AG04450 (cell line): Measurements from ENCODE around the gene RHOXF2. TPM values are rescaled to one million over a fixed set of nuclear protein-coding genes. Genes with fewer than 3 reads are reported as not detected.
"Not testable (repeated sequence)": the region's sequence is repeated elsewhere in the genome, so short reads cannot be mapped to it uniquely, and the experiment has no call there.

Experiments
- CTCF ChIA-PET: fragments of 300-600, 350-600 bp; formaldehyde crosslinking; extraction: SDS; loops from one replicate; lab custom pipeline; 2022; ENCODE audit warnings: antibody characterized with exemption, inconsistent platforms; lab: Charles Lee
- POLR2A ChIA-PET: fragments of 350-600 bp; formaldehyde crosslinking; extraction: SDS; loops from one replicate; lab custom pipeline; 2021; ENCODE audit warnings: antibody characterized with exemption, inconsistent platforms; lab: Yijun Ruan, JAX
- DNase-seq: peaks from one replicate; pipeline ENCODE4 v3.0.0-alpha.2; 2011; ENCODE audit warnings: low read depth, low spot score
- H3K27ac ChIP-seq: one replicate; pipeline ENCODE4 v1.5.1; 2012; ENCODE audit warnings: low read depth, low read length, control low read depth
- H3K27me3 ChIP-seq: one replicate; pipeline ENCODE4 v1.6.0; 2012; ENCODE audit warnings: low read length; ENCODE audit not compliant: control insufficient read depth, insufficient read depth
- H3K4me3 ChIP-seq: 2 replicates; pipeline ENCODE4 v1.5.1; 2011; ENCODE audit warnings: mild to moderate bottlenecking, low read depth, low read length, control low read depth
- H3K9me3 ChIP-seq: 2 replicates; pipeline ENCODE4 v1.5.1; 2012; ENCODE audit warnings: low read length; ENCODE audit not compliant: control insufficient read depth, insufficient read depth
- polyA plus RNA-seq: library from polyadenylated mRNA; depleted of rRNA; stranded (reverse); fragments of >200 nt; gene quantifications from 2 replicates; pipeline ENCODE4 v1.2.3, GENCODE V29; 2011
- TF ChIP-seq, protein P1 (sequence below): IDR thresholded peaks from 2 replicates; pipeline ENCODE4 v1.5.1; 2011; ENCODE audit warnings: low read depth, low read length, control low read depth, inconsistent platforms

RHOXF2 gene
- polyA plus RNA-seq, 1 experiment, result not detected

DNA sequence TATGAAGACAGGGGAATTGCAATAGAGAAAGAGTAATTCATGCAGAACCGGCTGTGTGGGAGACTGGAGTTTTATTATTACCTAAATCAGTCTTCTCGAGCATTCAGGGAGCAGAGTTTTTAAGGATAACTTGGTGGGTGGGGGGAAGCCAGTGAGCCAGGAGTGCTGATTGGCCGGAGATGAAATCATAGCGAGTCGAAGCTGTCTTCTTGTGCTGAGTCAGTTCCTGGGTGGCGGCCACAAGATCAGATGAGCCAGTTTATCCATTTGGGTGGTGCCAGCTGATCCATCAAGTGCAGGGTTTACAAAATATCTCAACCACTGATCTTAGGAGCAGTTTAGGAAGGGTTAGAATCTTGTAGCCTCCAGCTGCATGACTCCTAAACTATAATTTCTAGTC, 34.8 kb downstream of the RHOXF2 start:
- CTCF ChIA-PET, POLR2A ChIA-PET: not testable (repeated sequence)

DNA sequence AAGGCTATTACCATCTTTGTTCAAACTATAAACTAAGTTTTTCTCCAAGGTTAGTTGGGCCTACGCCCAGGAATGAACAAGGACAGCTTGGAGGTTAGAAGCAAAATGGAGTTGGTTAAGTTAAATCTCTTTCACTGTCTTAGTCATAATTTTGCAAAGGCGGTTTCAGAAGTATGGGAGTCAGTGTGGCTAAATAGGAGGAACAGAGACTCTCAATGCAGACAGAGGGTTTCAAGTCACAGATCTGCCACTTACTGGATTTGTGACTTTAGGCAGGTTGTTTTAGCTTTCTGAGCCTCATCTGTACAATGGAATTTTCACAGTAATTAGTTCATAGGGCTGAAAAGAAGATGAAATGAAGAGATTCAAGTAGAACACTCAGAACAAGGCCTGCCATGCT, 35.3 kb downstream of the RHOXF2 start:
- H3K9me3 ChIP-seq, DNase-seq, CTCF ChIA-PET, H3K27me3 ChIP-seq, H3K27ac ChIP-seq, POLR2A ChIA-PET, H3K4me3 ChIP-seq: not testable (repeated sequence)

More for the DNA sequence above, 34.8 kb downstream of the RHOXF2 start:
- not testable (repeated sequence) for H3K27ac ChIP-seq, H3K4me3 ChIP-seq, DNase-seq, H3K27me3 ChIP-seq, H3K9me3 ChIP-seq

DNA sequence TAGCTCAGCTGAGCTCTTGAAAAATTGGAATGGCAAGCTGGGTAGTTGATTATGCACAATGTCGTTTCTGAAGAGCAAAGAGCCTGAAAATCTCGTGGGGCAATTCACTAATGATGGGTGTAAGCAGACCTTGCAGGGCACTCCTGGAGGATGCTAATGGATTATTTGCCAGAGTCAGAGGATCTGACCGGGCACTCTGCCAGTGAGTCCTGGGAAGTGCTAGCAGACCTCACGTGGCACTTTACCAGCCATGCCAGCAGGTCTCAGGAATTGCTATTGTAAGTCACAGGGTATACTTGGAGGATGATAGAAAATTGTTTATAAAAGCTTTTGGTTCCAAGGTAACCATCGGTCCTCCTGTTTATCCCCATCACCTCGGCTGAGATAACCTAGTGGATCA, 37.4 kb downstream of the RHOXF2 start:
- POLR2A ChIA-PET, H3K27me3 ChIP-seq, H3K4me3 ChIP-seq, H3K27ac ChIP-seq, CTCF ChIA-PET, H3K9me3 ChIP-seq, DNase-seq: not testable (repeated sequence)

DNA sequence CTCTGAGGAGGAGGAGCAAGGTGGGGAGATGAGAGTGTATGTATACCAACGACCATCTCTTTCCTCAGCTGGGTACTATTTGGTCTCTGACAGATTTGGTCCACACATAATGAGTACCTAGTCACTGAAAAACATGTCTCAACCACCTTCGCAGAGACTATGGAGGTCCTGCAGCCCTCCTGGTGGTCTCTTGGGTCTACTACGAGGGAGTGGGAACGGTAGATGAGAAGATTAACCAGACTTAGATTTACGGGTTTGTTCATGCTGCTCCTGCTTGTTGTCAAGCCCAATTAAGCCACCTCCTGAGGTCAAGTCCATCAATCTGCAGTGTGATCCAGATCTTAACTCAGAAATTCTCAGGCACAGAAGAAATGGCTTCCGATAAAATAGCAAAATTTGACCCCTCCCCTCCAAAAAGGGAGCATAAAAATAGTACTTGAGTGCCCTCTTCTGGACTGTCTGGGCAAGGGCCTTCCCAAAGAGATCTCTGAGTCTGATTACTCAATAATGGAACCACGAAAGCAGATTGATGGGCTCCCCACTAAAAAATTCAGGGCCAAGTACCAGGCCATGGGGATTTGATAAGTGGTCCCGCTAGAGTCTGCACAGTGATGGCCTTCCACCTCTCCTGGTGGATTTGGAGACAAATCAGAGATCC, 38.3 kb downstream of the RHOXF2 start:
- POLR2A ChIA-PET, CTCF ChIA-PET: not testable (repeated sequence)

DNA sequence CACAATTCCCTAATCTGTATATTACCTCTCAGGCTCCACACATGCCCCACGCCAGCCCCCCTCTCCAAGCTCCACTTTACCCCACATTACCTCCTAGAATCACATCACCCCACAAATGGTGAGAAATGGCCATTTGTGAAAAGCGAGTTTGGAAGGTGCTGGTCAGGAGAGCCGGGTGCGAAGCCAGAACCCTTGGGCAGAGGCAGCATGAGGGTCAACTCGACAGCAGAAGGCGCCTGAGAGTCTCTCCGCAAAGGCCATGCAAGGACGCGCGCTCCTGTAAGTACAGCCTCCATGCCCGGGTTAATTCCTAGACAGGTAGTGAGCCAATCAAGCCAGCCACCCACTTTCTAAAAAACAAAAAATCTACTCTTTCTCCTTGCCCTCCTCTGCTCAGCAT, 42.4 kb downstream of the RHOXF2 start:
- H3K9me3 ChIP-seq, result no peaks in the 10 kb centered on the region
- no peak overlapping the region for H3K4me3 ChIP-seq
- POLR2A ChIA-PET, result no interaction called here
- CTCF ChIA-PET, result interaction anchor here (1.2 kb wide), 1 partner anchor 13 kb away, joined by 6 read pairs; no protein-coding TSS in a partner anchor
- no peak overlapping the region for H3K27ac ChIP-seq
- no peaks in the 10 kb centered on the region for H3K27me3 ChIP-seq
- TF ChIP-seq, protein P1, sequence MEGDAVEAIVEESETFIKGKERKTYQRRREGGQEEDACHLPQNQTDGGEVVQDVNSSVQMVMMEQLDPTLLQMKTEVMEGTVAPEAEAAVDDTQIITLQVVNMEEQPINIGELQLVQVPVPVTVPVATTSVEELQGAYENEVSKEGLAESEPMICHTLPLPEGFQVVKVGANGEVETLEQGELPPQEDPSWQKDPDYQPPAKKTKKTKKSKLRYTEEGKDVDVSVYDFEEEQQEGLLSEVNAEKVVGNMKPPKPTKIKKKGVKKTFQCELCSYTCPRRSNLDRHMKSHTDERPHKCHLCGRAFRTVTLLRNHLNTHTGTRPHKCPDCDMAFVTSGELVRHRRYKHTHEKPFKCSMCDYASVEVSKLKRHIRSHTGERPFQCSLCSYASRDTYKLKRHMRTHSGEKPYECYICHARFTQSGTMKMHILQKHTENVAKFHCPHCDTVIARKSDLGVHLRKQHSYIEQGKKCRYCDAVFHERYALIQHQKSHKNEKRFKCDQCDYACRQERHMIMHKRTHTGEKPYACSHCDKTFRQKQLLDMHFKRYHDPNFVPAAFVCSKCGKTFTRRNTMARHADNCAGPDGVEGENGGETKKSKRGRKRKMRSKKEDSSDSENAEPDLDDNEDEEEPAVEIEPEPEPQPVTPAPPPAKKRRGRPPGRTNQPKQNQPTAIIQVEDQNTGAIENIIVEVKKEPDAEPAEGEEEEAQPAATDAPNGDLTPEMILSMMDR, result no peak
- DNase-seq, result no peak

More for the DNA sequence above, 38.3 kb downstream of the RHOXF2 start:
- not testable (repeated sequence) for H3K27ac ChIP-seq, DNase-seq, H3K4me3 ChIP-seq, H3K9me3 ChIP-seq, H3K27me3 ChIP-seq

DNA sequence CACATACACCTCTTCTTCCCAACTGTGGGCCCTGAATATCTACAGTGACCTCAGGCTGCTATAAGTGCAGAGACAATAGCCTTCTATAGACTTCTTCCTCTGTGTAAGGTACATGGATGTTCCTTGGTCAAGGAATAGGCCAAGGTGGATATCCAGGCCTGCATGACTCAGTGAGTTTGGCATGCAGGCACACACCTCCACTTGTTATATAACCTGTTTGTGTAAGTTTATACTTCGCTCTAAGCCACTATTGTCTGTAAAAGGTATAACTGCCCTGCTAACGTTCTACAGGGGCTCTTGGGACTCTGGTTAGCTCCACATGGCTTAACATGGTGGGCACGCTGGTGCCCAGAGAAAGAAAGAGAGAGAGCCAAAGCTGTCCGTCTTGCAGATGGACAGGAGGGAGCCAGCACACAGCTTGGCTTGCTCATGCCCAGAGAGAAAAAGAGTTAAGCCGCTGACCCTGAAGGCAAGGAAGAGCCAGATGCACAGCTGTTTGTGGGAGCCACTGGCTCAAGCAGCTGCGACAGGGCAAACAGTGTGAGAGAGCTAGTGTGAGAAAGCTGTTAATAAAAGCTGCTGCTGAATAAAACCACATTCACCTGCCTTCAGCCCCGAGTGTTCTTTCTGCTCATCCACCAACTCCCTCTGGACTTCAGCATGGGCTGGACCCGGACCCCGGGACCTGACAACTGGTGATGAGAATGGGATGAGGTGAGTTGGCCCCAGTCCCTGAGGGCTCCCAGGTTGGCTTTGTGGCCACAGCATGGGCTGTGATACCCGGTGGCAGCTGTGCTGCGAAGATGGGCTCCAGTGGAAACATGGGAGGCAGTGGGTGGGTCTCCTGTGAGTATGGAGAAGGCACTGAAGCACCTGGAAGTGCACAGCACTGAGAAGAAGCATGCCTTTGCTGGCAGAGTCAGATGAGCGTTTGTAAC, 47.7 kb downstream of the RHOXF2 start:
- no peak overlapping the region for H3K4me3 ChIP-seq
- ChIA-PET CTCF (interaction anchor here (2.8 kb wide), 1 partner anchor 8 kb away, joined by 13 read pairs; no protein-coding TSS in a partner anchor), POLR2A (no interaction called here)
- no peaks in the 10 kb centered on the region for H3K9me3 ChIP-seq
- H3K27me3 ChIP-seq, result no peaks in the 10 kb centered on the region
- H3K27ac ChIP-seq, result no peak overlapping the region
- no peak for DNase-seq
- TF ChIP-seq, protein P1, result no peak
